Lung (tissue), 4 donors: ENCODE results near the gene GIMAP6. TPM values are rescaled to one million over a fixed set of nuclear protein-coding genes. Genes with fewer than 3 reads are reported as not detected.

Source experiments
- polyA plus RNA-seq, 2 donors: library from polyadenylated mRNA; stranded (reverse); fragments of 200-250 nt; gene quantifications; one replicate each; pipeline ENCODE4 v1.2.1, GENCODE V29; 2013
- total RNA-seq, 2 donors: library from RNA; depleted of rRNA in 1 of 2; stranded (reverse); fragments of >200 nt in 1 of 2; gene quantifications; one replicate each; pipeline ENCODE4 v1.2.1, GENCODE V29; 2014 to 2021
- donor health status: Bipolar disorder and iron deficiency.
- donor health status: healthy.
- donor health status: DM: yes; HTN: yes; CAD: no.

GIMAP6 gene
- total and polyA plus RNA-seq, 4 donors = 12.1 to 53.7 (median 40.0) TPM

Other genes with a start within 250 kb of the GIMAP6 start
- gene GIMAP8, start 181.8 kb downstream of the GIMAP6 start, total RNA-seq = 10 to 100 TPM; 20.9 to 25.0 TPM
- gene GIMAP8, start 181.8 kb downstream of the GIMAP6 start, polyA plus RNA-seq = 10 to 100 TPM; 14.4 to 23.0 TPM
- 10 to 100 TPM; 20.6 to 30.8 TPM for gene GIMAP7, start 117.5 kb downstream of the GIMAP6 start, total RNA-seq
- gene GIMAP7, start 117.5 kb downstream of the GIMAP6 start, polyA plus RNA-seq = 10 to 100 TPM; 39.8 to 54.7 TPM
- gene GIMAP4, start 65.0 kb downstream of the GIMAP6 start, total RNA-seq = 10 to 100 TPM; 49.0 to 66.2 TPM
- 10 to 100 TPM; 26.2 to 48.3 TPM for gene GIMAP4, start 65.0 kb downstream of the GIMAP6 start, polyA plus RNA-seq
- 10 to 100 TPM; 14.1 to 24.9 TPM for gene GIMAP2, start 53.3 kb upstream of the GIMAP6 start, total RNA-seq
- 10 to 100 TPM; 10.7 to 22.0 TPM for gene GIMAP2, start 53.3 kb upstream of the GIMAP6 start, polyA plus RNA-seq
- 1 to 10 TPM; 4.6 to 9.5 TPM for gene GIMAP1, start 84.2 kb upstream of the GIMAP6 start, total RNA-seq
- 10 to 100 TPM in 1 of 2 donors, 1 to 10 TPM in 1; 5.7 to 10.0 TPM for gene GIMAP1, start 84.2 kb upstream of the GIMAP6 start, polyA plus RNA-seq
- gene GIMAP5, start 105.0 kb upstream of the GIMAP6 start, total RNA-seq = 10 to 100 TPM; 24.8 to 27.3 TPM
- 10 to 100 TPM; 47.9 to 60.6 TPM for gene GIMAP5, start 105.0 kb upstream of the GIMAP6 start, polyA plus RNA-seq
- gene TMEM176B, start 168.0 kb upstream of the GIMAP6 start, total RNA-seq = 10 to 100 TPM; 37.2 to 39.2 TPM
- gene TMEM176B, start 168.0 kb upstream of the GIMAP6 start, polyA plus RNA-seq = 10 to 100 TPM; 14.6 to 54.8 TPM
- 10 to 100 TPM; 18.3 to 33.1 TPM for gene TMEM176A, start 168.4 kb upstream of the GIMAP6 start, total RNA-seq
- gene TMEM176A, start 168.4 kb upstream of the GIMAP6 start, polyA plus RNA-seq = 10 to 100 TPM; 21.3 to 25.4 TPM
- under 1 TPM; 0.48 to 0.92 TPM for gene AOC1, start 220.1 kb upstream of the GIMAP6 start, total RNA-seq
- gene AOC1, start 220.1 kb upstream of the GIMAP6 start, polyA plus RNA-seq = 1 to 10 TPM in 1 of 2 donors, under 1 TPM in 1; 0.35 to 1.3 TPM